ENCODE results near the gene DRC7. TPM values are rescaled to one million over a fixed set of nuclear protein-coding genes. Genes with fewer than 3 reads are reported as not detected.

DRC7 gene
- total and polyA plus RNA-seq, 2 experiments from 2014 or later = not detected

DNA sequence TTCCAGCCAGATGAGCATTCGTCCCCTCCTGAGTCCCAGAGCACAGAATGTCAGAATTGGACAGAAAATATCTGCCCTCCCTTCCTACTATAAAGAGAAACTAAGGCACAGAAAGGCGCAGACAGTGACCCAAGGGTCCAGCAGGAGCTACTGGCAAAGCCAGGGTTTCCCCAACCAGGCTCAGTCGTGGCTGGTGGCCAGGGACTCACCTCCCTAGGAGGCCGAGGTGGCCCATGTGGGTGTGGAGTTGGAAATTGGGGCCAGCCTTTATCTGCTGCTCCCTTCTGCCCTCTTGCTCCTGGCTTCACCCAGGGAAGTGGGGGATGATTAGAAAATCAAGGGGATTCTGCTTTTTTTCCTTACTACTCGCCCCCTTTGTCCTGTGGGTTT lies 1.1 kb downstream of the DRC7 start:
- H3K79me2 ChIP-seq (ENCODE audit: insufficient read depth) = no peaks in the 10 kb centered on the region
- no peaks in the 10 kb centered on the region for H3F3A ChIP-seq (ENCODE audit: insufficient read depth)
- H3K9me2 ChIP-seq (ENCODE audit: insufficient read depth) = no peaks in the 10 kb centered on the region
- H3K9ac ChIP-seq = no peak overlapping the region
- H3K4me1 ChIP-seq (ENCODE audit: insufficient read depth) = no peaks in the 10 kb centered on the region
- no peaks in the 10 kb centered on the region; the same call in 1 of the 2 replicates for H3K27me3 ChIP-seq (replicated peaks; ENCODE audit: insufficient read depth)
- no peaks in the 10 kb centered on the region for H3K9me3 ChIP-seq (ENCODE audit: low read depth)
- DNase-seq = no peak
- H3K27ac ChIP-seq = no peak overlapping the region
- H3K4me2 ChIP-seq (ENCODE audit: unreplicated experiment) = no peak overlapping the region
- H3K4me3 ChIP-seq = no peak overlapping the region
- 38 to 40% methylated on average over 5 of the region's 5 CpGs for WGBS, 2 experiments (ENCODE audit: low coverage in 1 of 2, low lambda C conversion rate in 2 of 2, missing lambda C conversion rate in 2 of 2)
- in situ Hi-C loops (cut with MboI) = no loop called here
- no peaks in the 10 kb centered on the region for H4K20me1 ChIP-seq (ENCODE audit: insufficient read depth)
- no peaks in the 10 kb centered on the region for H3K36me3 ChIP-seq (ENCODE audit: low read depth)
- H2AFZ ChIP-seq = no peak overlapping the region
- TF ChIP-seq EZH2 (IDR thresholded peaks at IDR 0.05; ENCODE audit: insufficient read depth, poor library complexity, severe bottlenecking) (no peak), EZH2phosphoT487 (IDR thresholded peaks at IDR 0.05; ENCODE audit: insufficient read depth, low read depth) (no peak)

DNA sequence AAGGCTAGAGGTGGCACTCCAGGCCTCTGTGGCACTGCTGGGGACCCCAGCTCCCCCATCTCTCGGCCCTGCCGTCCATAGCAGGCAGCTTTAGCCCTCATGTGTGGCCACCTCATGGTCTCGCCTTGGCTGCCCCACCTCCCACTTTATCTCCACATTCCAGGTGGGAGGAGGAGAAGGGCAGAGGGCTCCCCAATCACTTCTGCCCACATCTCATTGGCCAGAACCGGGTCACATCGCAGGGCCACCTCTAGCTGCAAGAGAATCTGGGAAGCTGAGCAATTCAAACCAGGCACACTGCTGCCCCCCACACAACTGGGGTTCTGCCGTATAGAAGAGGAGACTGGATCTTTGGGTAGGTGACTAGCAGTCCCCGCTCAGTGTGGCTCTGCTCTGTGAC lies 1.6 kb downstream of the DRC7 start:
- no peak for TF ChIP-seq EZH2phosphoT487 (IDR thresholded peaks at IDR 0.05; ENCODE audit: insufficient read depth, low read depth)
- Histone ChIP-seq H3K79me2 (ENCODE audit: insufficient read depth) (no peaks in the 10 kb centered on the region), H3K9me2 (ENCODE audit: insufficient read depth) (no peaks in the 10 kb centered on the region), H3F3A (ENCODE audit: insufficient read depth) (no peaks in the 10 kb centered on the region), H3K36me3 (ENCODE audit: low read depth) (no peaks in the 10 kb centered on the region), H3K27ac (no peak overlapping the region), H3K9ac (no peak overlapping the region), H3K27me3 (replicated peaks; ENCODE audit: insufficient read depth) (no peaks in the 10 kb centered on the region; the same call in 1 of the 2 replicates), H3K9me3 (ENCODE audit: low read depth) (no peaks in the 10 kb centered on the region), H3K4me3 (no peak overlapping the region), H4K20me1 (ENCODE audit: insufficient read depth) (no peaks in the 10 kb centered on the region), H3K4me2 (ENCODE audit: unreplicated experiment) (no peak overlapping the region), H2AFZ (no peak overlapping the region), H3K4me1 (ENCODE audit: insufficient read depth) (no peaks in the 10 kb centered on the region)
- 42 to 46% methylated on average over 7 of the region's 7 CpGs for WGBS, 2 experiments (ENCODE audit: low coverage in 1 of 2, low lambda C conversion rate in 2 of 2, missing lambda C conversion rate in 2 of 2)
- in situ Hi-C loops (cut with MboI) = no loop called here
- no peak for DNase-seq

DNA sequence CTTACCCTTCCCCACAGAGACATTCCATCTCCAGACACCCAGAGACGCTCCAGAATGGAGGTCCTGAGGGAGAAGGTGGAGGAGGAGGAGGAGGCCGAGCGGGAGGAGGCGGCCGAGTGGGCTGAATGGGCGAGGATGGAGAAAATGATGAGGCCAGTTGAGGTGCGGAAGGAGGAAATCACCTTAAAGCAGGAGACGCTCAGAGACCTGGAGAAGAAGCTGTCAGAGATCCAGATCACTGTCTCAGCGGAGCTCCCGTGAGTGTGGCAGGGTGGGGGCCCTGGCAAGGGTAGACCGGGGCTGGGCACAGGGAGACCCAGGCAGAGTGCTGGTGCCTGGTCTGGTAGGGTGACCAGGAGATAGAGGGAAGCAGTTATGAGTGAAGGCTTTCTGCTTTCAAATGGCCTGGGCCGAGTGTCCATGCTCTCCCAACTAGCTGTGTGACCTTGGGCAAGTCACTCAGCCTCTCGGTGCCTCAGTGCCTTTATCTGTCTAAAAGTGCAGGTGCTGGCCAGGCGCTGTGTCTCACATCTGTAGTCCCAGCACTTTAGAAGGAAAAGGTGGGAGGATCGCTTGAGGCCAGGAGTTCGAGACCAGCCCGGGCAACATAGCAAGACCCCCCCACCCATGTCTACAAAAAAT lies 3.4 kb downstream of the DRC7 start:
- Histone ChIP-seq H3K9ac (no peak overlapping the region), H3K9me2 (ENCODE audit: insufficient read depth) (no peaks in the 10 kb centered on the region), H3K79me2 (ENCODE audit: insufficient read depth) (no peaks in the 10 kb centered on the region), H3F3A (ENCODE audit: insufficient read depth) (no peaks in the 10 kb centered on the region), H3K27ac (no peak overlapping the region), H3K36me3 (ENCODE audit: low read depth) (no peaks in the 10 kb centered on the region), H2AFZ (no peak overlapping the region), H4K20me1 (ENCODE audit: insufficient read depth) (no peaks in the 10 kb centered on the region), H3K9me3 (ENCODE audit: low read depth) (no peaks in the 10 kb centered on the region), H3K4me2 (ENCODE audit: unreplicated experiment) (no peak overlapping the region), H3K27me3 (replicated peaks; ENCODE audit: insufficient read depth) (no peaks in the 10 kb centered on the region; the same call in 1 of the 2 replicates), H3K4me3 (no peak overlapping the region), H3K4me1 (ENCODE audit: insufficient read depth) (no peaks in the 10 kb centered on the region)
- no peak for DNase-seq
- 74 to 78% methylated on average over 15 to 17 of the region's 17 CpGs for WGBS, 2 experiments (ENCODE audit: low coverage in 1 of 2, low lambda C conversion rate in 2 of 2, missing lambda C conversion rate in 2 of 2)
- TF ChIP-seq EZH2 (IDR thresholded peaks at IDR 0.05; ENCODE audit: insufficient read depth, poor library complexity, severe bottlenecking) (no peak), EZH2phosphoT487 (IDR thresholded peaks at IDR 0.05; ENCODE audit: insufficient read depth, low read depth) (no peak)
- in situ Hi-C loops (cut with MboI) = no loop called here

DNA sequence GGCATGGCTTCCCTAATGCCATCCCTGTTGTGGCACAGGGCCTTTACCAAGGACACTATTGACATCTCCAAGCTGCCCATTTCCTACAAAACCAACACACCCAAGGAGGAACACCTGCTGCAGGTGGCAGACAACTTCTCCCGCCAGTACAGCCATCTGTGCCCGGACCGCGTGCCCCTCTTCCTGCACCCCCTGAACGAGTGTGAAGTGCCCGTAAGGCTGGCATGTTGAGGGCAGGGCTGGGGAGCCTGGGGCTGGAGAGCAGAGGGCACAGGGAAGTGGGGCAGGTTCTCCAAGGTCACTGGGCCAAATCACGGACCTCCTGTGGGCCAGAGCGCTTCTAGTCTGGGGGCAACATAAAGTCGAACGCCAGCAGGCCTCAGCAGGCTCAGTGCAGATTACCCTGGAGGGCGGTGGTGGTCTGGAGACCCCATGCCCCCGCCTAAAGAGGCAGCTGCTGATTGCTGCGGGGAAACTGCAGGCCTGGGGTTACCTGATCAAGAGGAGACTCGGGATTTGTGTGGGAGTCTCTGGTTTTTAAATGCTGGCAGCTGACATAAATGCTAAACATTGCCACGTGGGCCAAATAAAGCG lies 4.3 kb downstream of the DRC7 start:
- no peaks in the 10 kb centered on the region for H3K9me2 ChIP-seq (ENCODE audit: insufficient read depth)
- H2AFZ ChIP-seq = no peak overlapping the region
- no peaks in the 10 kb centered on the region for H3F3A ChIP-seq (ENCODE audit: insufficient read depth)
- no peak overlapping the region for H3K4me3 ChIP-seq
- no peak overlapping the region for H3K4me2 ChIP-seq (ENCODE audit: unreplicated experiment)
- WGBS, 2 experiments (ENCODE audit: low coverage in 1 of 2, low lambda C conversion rate in 2 of 2, missing lambda C conversion rate in 2 of 2) = 51 to 56% methylated on average over 16 of the region's 16 CpGs
- H4K20me1 ChIP-seq (ENCODE audit: insufficient read depth) = no peaks in the 10 kb centered on the region
- H3K4me1 ChIP-seq (ENCODE audit: insufficient read depth) = no peaks in the 10 kb centered on the region
- no peaks in the 10 kb centered on the region for H3K79me2 ChIP-seq (ENCODE audit: insufficient read depth)
- no peaks in the 10 kb centered on the region for H3K9me3 ChIP-seq (ENCODE audit: low read depth)
- in situ Hi-C loops (cut with MboI) = no loop called here
- no peak overlapping the region for H3K27ac ChIP-seq
- TF ChIP-seq EZH2phosphoT487 (IDR thresholded peaks at IDR 0.05; ENCODE audit: insufficient read depth, low read depth) = no peak
- H3K27me3 ChIP-seq (replicated peaks; ENCODE audit: insufficient read depth) = peaks cover under 1% of the 10 kb centered on the region; the same call in 1 of the 2 replicates
- H3K36me3 ChIP-seq (ENCODE audit: low read depth) = no peaks in the 10 kb centered on the region
- no peak overlapping the region for H3K9ac ChIP-seq
- DNase-seq = no peak

Measured in GM23248 (cell line).